Measurements from ENCODE around the gene TMEM59L.
A peak's percentile ranks its signal among the peaks of the same experiment; 100 is the strongest.

The TMEM59L gene

DNA sequence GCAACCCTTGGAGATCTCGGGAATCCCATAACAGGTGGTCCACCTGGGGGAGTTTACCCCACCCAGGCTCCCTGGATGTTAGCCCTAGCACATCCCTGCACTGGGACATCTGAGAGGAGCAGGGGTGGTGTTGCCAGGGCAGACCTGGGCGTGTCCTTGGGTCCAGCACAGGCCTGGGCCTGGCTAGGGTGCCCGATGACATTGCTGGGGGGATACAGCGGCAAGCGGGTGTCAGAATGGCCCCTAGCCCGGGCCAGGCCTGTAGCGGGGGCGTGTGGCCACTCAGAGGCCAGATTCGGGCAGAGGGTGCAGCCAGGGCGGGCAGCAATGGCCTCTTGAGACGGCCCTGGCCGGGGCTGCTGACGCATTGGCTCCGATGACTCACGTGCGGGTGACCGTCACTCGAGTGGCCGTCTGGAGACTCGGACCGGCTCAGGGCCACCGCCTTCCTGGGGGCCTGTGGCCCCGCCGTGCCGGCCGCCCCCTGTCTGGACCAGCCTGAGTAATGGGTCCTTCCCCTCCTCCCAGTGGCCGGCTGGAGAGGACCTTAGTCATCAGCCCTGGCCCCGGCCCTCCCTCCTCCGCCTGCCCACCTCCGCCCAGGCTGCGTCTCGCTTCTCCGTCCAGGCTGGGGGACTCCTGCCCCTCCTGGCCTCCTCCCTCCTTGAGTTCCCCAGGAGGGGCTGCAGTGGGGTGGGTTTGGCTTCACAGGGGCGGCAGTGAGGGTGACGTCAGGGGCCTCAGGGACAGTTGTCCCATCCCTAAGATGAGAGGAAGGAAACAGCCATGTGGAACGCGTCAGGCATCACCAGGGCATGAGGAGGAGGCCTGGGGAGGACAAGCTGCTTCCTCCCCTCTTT lies 47.6 kb downstream of the TMEM59L start:
- DNase-seq = peak in 2 of 14 donors; percentile 15 to 67

DNA sequence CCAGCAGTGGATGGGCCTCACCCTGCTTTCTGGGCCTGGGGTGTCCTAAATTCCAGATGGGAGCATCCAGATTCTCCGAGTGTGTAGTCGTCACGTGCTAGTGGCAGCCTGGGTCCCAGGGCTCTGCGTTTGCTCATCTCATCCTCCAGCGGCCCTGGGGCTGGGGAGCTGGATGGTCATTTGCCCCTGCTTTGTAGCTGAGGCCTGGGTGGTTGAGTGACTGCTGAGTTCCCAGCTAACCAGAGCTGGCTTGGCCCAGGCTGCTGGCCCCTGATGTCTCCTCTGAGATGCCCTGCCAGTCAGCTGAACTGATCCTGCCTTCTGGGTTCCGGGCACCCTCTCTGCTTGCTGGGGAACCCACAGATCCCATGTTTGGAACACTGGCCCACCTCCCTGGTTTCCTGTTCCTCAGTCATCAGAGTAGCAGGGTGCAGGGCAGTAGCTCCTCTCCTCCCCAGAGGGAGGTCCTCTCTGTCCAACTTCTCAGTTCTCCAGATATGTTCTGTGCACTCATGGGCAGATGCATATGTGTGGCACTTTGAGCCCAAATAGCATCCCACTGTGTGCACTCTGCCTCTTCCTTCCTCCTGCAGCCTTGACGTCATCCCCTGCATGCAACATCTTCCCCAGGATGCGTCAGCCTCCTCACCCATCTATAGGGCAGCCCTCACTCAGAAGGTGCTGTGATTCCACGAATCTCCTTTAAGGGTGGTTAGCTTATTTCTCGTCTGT lies 48.4 kb downstream of the TMEM59L start:
- DNase-seq = no peak

DNA sequence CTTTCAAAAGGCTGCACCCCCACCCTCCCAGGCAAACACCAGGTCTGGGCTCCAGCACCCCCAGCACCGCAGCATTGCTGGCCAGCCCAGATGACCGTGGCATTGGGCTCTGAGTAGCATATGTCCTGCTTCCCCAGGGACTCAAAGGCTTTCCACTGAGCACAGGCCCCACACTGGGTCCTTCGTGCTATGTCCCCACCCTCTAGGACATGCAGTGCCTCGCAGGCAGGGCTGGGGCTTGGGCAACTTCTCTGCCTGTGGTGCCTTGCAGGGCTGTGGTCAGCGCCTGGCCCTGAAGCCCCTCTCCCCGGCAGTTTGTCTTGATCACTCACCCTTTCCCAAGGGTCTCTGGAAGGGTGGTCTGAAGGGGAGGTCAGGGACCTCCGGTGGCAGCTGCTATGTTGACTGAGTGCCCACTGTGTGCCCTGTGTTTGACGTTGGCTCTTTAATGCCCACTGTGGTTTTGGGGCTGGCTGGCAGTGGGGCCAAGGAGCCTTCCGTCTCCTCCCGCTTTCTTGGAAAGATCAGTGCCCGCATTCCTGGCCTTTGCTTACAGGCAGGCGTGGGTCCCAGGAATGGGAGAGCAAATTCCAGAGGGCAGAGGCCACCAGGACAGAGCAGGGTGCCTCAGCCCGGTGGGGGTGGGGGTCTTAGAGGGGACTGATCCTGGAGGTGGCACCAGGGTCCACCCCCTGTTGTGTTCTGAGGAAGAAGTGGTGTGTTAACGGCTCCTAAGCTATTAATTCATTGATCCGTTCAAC lies 50.5 kb downstream of the TMEM59L start:
- DNase-seq = no peak

DNA sequence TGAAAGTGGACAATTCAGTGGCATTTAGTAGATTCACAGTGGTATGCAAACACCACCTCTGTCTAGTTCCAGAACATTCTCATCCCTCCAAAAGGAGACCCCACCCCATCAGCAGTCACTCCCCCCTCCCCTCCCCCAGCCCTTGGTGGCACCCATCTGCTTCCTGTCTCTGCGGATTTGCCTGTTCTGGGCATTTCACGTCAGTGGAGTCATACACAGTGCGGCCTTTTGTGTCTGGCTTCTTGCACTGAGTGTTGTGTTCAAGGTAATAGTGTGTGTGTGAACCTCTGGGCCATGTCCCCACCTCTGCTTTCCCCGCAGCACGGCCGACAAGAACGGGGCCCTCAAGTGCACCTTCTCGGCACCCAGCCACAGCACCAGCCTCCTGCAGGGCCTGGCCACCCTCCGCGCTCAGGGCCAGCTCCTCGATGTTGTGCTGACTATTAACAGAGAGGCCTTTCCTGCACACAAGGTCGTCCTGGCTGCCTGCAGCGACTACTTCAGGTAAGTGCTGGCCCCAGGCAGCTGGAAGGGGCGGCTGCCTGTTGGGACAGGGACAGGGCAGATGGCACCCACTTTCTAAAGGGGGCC lies 51.4 kb downstream of the TMEM59L start:
- no peak for DNase-seq

DNA sequence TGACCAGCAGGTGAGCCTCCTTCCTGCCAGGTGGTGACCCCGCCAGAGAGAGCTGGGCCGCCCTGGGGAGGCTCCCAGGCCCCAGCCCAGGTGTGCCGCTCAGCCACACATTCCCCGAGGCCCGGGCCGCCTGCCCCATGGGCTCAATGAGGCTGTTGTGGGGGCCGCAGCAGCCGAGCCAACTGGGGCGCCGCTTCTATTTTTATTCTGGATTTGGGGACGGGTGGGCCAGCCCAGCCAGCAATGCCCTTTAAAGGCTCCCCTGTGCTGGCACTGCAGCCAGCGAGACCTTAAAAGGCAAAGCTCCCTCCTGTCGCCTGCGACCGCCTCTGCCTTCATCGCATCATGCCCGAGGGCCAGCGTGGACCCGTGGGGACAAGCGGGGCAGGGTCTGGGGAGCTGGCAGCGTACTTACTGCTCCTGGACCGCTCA lies 53.1 kb downstream of the TMEM59L start:
- DNase-seq = no peak

DNA sequence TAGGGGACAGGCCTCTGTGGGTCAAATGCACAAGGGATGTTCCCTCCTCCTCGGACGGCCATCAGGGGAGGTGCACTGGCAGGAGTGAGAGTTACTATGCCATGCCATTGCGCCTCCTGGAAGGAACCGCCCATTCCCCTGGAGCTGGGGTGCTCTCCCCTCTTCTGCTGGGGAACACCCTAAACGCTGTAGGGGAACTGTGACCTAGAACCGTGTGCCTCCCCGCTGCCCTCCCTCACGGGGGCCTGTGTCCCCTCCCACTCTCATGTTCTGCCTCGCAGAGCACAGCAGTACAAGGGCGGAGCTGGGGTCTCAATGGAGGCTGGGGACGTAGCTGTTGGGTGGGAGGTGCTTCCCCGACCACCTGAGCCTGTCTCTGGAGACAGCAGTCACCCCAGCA lies 53.6 kb downstream of the TMEM59L start:
- DNase-seq = no peak

DNA sequence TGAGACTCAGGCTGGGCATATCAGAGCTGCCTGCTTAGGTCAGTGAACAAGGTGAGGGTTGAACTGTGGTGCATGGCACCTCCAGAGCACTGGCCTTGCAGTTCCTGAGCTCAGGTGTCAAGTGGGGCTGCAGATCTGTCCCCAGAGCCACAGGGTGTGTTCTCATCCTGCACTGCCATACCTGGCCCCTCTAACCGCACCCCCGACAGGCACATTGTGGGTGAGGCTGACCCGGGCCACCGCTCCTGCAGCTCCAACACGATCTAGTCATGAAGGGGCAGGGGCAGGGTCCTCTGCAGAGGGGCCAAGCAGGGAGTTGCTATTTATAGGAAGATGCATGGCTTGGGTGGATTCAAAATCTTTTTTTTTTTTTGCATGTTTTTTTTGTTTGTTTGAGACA lies 54.1 kb downstream of the TMEM59L start:
- DNase-seq = no peak

DNA sequence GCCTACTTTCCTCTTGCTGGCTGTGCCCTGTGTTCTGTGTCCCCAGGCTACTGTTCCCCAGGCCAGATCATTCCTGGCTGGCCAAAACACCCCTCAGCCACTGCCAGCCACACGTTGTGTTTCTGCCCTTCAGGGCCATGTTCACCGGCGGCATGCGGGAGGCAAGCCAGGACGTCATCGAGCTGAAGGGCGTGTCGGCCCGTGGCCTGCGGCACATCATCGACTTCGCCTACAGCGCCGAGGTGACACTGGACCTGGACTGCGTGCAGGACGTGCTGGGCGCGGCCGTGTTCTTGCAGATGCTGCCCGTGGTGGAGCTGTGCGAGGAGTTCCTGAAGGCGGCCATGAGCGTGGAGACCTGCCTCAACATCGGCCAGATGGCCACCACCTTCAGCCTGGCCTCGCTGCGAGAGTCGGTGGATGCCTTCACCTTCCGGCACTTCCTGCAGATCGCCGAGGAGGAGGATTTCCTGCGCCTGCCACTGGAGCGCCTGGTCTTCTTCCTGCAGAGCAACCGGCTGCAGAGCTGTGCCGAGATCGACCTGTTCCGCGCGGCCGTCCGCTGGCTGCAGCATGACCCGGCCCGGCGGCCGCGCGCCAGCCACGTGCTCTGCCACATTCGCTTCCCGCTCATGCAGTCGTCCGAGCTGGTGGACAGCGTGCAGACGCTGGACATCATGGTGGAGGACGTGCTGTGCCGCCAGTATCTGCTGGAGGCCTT lies 55.0 kb downstream of the TMEM59L start:
- no peak for DNase-seq

DNA sequence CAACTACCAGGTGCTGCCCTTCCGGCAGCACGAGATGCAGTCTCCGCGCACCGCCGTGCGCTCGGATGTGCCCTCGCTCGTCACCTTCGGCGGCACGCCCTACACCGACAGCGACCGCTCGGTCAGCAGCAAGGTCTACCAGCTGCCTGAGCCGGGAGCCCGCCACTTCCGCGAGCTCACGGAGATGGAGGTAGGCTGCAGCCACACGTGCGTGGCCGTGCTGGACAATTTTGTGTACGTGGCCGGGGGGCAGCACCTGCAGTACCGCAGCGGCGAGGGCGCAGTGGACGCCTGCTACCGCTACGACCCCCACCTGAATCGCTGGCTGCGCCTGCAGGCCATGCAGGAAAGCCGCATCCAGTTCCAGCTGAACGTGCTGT lies 55.6 kb downstream of the TMEM59L start:
- no peak for DNase-seq

DNA sequence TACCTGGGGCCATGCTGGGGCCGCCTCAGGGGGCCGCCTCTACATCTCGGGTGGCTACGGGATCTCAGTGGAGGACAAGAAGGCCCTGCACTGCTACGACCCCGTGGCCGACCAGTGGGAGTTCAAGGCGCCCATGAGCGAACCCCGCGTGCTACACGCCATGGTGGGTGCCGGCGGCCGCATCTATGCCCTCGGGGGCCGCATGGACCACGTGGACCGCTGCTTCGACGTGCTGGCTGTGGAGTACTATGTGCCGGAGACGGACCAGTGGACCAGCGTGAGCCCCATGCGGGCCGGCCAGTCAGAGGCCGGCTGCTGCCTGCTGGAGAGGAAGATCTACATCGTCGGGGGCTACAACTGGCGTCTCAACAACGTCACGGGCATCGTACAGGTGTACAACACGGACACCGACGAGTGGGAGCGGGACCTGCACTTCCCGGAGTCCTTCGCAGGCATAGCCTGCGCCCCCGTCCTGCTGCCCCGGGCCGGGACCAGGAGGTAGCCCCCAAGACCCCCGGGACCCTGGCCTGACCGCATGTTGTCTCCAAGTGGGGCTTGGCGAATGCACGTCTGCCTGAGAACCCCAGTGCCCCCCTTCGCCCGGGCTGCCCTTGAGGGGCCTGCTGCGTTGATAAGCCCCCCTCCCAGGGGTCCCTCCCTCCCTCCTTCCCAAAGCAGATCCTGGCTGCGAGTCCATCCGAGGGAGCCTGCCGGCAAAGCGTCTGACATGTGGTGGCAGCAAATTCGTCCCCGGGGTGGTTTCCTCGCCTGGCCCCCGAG lies 56.3 kb downstream of the TMEM59L start:
- no peak for DNase-seq

DNA sequence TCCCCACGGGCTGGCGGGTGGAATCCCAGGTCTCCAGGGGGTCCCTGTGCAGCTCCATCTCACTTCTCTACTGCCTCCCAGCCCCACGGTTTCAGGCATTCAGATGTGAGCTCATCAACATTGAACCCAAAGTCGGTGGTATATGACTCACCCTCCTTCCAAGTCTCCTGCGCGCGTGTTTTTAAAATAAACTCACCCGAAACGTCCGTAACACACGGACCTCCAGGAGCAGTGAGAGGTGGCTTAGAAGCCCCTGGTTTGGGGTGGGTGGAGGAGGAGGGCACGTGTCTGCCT lies 56.8 kb downstream of the TMEM59L start:
- no peak for DNase-seq

DNA sequence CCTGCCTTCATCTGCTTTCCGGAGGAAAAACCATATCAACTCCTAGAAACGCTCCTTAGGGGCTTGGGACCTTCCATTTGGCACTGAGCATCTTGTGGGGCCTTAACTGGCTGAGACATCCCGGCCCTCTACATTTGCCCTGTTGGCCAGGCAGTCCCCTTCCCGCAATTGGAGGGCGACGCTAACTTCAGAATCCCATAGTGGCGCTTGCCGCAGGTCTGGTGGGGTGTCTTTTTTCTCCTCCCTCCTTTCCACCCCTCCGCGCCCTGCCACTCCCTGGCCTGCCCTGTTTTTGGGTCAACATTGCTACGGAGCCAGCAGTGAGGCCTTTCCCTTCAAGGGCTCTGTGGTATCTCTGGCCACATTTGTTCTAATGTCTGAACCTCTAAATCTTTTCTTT lies 57.2 kb downstream of the TMEM59L start:
- no peak for DNase-seq

DNA sequence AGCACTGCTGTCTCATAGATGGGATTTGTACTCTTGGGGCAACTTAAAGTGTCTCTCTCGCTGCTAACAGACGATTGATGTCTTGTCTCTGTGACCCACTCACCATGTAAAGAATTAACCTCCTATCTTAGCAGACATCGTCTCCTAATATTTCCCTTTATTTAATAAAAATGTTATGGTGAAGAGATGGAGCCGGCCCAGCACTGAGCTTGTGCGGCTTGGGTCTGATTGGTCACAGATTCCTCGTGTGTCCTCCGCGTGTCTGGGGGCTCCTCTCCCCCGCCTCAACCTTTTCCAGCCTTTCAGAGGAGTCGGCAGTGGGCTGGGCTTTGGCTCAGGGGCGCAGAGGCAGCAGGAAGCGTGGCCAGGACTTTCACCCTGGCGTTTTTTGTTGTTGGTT lies 57.6 kb downstream of the TMEM59L start:
- no peak for DNase-seq

All from C1 segment of cervical spinal cord (tissue), 14 donors.